HG02938 (cell line): ENCODE data around the gene ZNG1A.
"Not testable (repeated sequence)": the region's sequence is repeated elsewhere in the genome, so short reads cannot be mapped to it uniquely, and the experiment has no call there.

Source experiments
- ATAC-seq: cut with Tn5 transposase; IDR thresholded peaks from one replicate; pipeline ENCODE4 v1.9.1; 2021; ENCODE audit warnings: mild to moderate bottlenecking, moderate library complexity; ENCODE audit not compliant: unreplicated experiment

The ZNG1A gene

GRCh38 chr9:178970-179383, at the start of gene ZNG1A:
Gene ZNG1A, minus strand, starts transcription at chr9:179056. Its CDS starts 87 bp downstream, at chr9:178969.
- ATAC-seq = not testable (repeated sequence)

GRCh38 chr9:227860-228259, 49.0 kb upstream of the ZNG1A start:
- ATAC-seq = no peak

GRCh38 chr9:224582-225520, 46.0 kb upstream of the ZNG1A start:
- no peak for ATAC-seq

- ATAC-seq = no peak
Measured at GRCh38 chr9:224026-224425, 45.2 kb upstream of the ZNG1A start.

- ATAC-seq = no peak
Measured at GRCh38 chr9:223152-223551, 44.3 kb upstream of the ZNG1A start.

- no peak for ATAC-seq
Measured at GRCh38 chr9:221989-222776, 43.3 kb upstream of the ZNG1A start.

GRCh38 chr9:219670-220365, 41.0 kb upstream of the ZNG1A start:
- no peak for ATAC-seq

- not testable (repeated sequence) for ATAC-seq
Measured at GRCh38 chr9:219036-219435, 40.2 kb upstream of the ZNG1A start.

GRCh38 chr9:217950-218349, 39.1 kb upstream of the ZNG1A start:
- ATAC-seq = no peak

- ATAC-seq = no peak
Measured at GRCh38 chr9:216866-217265, 38.0 kb upstream of the ZNG1A start.

GRCh38 chr9:215631-216155, 36.8 kb upstream of the ZNG1A start:
- ATAC-seq = no peak

GRCh38 chr9:214648-215493, 36.0 kb upstream of the ZNG1A start, which contains the start of gene DOCK8:
Gene DOCK8, plus strand, starts transcription at chr9:214865. Its CDS starts 112 bp downstream, at chr9:214977.
- peak; percentile 73 for ATAC-seq

GRCh38 chr9:214351-214647, 35.4 kb upstream of the ZNG1A start:
- no peak for ATAC-seq

- ATAC-seq = not testable (repeated sequence)
Measured at GRCh38 chr9:213901-214300, 35.0 kb upstream of the ZNG1A start.

GRCh38 chr9:212297-212696, 33.4 kb upstream of the ZNG1A start:
- no peak for ATAC-seq

- ATAC-seq = no peak
Measured at GRCh38 chr9:211557-211956, 32.7 kb upstream of the ZNG1A start.

GRCh38 chr9:211036-211435, 32.2 kb upstream of the ZNG1A start:
- no peak for ATAC-seq

GRCh38 chr9:209143-209758, 30.4 kb upstream of the ZNG1A start:
- no peak for ATAC-seq

- ATAC-seq = no peak
Measured at GRCh38 chr9:206481-206880, 27.6 kb upstream of the ZNG1A start.

GRCh38 chr9:199601-200000, 20.7 kb upstream of the ZNG1A start:
- not testable (repeated sequence) for ATAC-seq
